Measurements from ENCODE around the gene LETMD1.
A peak's percentile ranks its signal among the peaks of the same experiment; 100 is the strongest.
"Not testable (repeated sequence)": the region's sequence is repeated elsewhere in the genome, so short reads cannot be mapped to it uniquely, and the experiment has no call there.

The LETMD1 gene

DNA sequence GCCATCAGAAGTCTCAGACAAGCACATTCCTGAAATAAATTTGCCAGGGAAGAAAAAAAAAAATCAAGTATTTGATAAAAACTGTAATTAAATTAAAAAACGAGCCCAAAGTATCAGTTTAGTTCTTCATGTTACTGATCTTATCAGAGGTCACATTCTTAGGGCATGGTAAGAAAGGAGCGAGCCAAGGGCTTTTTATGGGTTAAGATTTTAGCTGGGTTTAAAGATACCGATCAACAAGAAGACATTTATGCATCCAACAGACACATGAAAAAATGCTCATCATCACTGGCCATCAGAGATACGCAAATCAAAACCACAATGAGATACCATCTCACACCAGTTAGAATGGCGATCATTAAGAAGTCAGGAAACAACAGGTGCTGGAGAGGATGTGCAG, 30.2 kb downstream of the LETMD1 start:
- not testable (repeated sequence) for DNase-seq

DNA sequence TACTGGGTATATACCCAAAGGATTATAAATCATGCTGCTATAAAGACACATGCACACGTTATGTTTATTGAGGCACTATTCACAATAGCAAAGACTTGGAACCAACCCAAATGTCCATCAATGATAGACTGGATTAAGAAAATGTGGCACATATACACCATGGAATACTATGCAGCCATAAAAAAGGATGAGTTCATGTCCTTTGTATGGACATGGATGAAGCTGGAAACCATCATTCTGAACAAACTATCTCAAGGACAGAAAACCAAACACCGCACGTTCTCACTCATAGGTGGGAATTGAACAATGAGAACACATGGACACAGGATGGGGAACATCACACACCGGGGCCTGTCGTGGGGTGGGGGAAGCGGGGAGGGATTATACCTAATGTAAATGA, 30.7 kb downstream of the LETMD1 start:
- not testable (repeated sequence) for DNase-seq

DNA sequence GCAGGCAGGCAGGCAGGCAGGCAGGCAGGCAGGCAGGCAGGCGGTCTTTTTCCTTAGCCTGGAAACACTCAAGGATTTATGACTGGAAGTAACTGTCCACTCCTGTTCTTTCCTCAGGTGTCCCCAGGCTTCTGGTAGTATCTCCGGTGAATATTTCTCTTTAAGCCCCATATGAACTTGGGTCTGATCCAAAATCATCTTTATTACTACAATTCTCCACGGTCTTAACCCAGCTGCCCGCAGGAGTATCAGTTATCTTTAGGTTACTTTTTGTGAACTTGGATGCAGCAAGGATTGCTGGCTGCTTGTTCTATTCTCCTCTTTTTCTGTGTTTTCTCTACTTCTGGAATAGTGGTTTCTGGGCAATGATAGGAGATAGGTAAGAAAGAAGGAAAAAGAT, 32.0 kb downstream of the LETMD1 start:
- no peak for DNase-seq

DNA sequence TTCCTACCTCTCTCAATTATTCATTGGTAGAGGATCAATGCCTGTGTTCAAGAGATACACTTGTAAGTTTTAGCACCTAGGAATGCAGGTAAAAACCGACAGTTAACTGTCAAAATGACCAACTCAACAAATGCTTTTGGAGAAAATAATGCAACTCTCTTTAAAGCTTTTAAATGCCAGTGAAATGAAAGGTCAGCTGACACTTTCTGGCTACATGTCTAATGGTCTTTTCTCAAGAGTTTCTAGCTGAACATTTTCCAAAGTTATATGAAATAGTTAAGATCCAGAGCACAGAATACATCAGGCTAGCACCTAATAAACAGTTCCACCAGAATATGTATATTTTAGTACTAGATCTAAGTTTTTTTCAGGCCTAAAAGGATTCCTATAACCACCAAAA, 33.3 kb downstream of the LETMD1 start:
- DNase-seq, result no peak

DNA sequence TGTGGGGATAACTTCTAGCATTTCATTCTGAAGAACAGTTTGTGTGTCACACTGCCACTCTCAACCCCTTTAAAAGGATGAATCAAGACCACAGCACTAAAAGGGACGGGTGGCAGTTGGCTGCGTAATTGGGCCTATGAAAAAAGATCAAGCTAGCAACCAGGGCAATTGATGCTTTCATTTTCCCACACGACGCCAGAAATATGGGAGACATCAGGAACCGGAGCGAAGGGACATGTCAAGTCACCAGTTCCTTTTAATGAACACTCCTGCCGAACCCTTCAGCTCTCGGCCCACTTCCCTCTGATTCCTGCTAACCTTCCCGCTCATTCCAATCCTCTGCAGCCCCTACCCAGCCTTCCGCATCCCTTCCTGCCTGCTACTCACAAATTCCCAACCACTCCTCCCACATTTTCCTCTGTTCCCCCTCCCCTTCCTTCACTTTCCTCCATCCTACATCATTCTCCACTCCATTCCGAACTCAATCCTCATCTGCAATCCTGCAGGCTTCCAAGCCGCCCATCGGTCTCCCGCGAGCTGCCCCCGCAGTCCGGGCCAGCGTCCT, 34.5 kb downstream of the LETMD1 start:
- no peak for DNase-seq

DNA sequence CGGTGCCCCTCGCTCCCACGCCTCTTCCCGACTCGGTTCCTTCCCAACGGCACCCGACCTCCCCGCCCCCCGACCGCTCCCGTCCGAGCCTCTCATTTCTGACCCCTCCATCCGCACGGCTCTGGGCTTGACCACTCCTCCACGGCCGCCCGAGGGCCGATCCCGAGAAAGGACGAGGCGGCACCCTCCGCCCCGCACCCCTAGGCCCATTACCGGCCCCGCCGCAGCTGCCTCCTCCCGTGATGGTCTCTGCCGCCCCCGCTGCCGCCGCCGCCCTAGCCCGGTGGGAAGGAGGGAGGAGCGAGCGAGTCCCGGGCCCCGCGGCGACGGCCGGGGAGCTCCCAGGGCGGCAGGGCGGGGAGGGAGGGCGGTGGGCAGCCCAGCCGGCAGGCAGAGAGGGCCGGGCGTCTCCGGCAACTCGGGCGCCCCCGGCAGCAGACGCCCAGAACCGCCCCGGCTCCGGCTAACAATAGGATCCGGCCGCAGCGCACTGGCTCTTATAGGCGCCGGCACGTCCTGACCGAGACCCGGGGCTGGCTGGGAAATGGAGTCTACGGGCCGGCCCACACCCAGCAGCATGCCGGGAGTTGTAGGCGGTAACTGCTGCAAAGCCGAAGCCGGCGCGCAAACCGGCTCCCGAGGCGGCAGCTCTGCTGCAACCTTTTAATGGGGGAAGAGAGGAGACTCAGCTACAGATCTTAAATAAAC, 35.2 kb downstream of the LETMD1 start, which contains the start of gene CSRNP2:
Gene CSRNP2 (minus strand): TSS at position 471 of the 708 bp plus-strand sequence. CDS start 7,035 bp downstream, outside the sequence.
- peak; percentile 70 for DNase-seq

DNA sequence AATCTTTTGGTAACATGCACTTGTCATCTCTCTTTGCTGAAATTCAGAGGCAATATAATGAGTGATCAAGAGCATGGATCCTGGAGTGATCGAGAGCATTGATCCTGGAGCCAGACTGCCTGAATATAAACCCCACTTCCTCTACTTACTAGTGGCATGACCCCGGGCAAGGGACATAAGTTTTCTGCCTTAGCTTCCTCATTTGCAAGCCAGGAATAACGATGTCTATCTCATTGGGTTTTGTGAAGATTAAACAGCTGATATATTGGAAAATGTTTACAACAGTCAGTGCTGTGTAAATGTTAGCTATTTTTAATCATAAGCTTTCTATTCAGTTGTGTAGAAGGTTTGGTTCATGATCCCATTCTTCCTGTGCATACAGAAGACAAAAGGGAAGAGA, 37.6 kb downstream of the LETMD1 start:
- DNase-seq, result no peak

DNA sequence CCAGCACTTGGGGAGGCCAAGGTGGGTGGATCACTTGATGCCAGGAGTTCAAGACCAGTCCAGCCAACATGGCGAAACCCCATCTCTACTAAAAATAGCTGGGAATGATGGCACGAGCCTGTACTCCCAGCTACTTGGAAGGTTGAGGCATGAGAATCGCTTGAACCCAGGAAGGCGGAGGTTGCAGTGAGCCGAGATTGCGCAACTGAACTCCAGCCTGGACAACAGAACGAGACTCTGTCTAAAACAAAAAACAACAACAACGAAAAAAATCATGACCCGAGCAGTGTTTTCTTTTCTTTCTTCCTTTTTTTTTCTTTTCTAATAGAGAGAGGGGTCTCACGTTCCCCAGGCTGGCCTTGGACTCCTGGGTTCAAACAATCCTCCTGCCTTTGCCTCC, 38.8 kb downstream of the LETMD1 start:
- DNase-seq, result no peak

DNA sequence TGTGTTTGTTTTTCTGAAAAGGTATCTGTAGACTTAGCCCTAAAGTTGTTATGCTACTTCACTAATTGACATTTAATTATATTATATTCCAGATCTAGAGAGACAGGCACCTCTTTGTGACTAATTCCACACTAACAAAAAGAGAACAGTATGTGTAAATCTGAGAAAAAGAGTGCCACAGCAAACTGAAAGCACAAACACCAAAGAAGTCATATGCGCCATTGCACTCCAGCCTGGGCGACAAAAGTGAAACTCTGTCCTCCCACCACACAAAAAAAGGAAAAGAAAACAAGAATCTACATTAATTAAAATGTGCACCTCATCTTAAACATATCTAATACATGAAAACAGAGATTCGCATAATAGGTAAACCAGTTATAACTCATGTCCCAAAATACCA, 39.7 kb downstream of the LETMD1 start:
- no peak for DNase-seq

DNA sequence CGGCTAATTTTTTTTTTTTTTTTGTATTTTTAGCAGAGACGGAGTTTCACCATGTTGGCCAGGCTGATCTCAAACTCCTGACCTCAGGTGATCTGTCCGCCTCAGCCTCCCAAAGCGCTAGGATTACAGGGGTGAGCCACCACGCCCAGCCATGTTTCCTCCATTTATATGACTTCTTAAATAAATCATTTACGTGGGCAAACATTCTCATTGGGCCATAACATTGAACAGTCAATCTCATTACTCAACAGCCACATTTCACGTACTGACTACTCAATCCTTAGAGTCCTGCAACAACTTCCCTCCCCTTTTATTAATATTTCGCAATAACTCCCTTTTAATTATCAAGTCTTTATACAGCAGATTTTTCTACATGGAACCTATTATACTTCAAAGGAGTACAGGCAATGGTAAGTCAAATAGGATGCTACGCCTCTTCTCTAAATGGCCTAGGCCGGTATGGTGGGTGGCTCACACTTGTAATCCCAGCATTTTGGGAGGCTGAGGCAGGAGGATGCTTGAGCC, 42.6 kb downstream of the LETMD1 start:
- DNase-seq, result no peak

DNA sequence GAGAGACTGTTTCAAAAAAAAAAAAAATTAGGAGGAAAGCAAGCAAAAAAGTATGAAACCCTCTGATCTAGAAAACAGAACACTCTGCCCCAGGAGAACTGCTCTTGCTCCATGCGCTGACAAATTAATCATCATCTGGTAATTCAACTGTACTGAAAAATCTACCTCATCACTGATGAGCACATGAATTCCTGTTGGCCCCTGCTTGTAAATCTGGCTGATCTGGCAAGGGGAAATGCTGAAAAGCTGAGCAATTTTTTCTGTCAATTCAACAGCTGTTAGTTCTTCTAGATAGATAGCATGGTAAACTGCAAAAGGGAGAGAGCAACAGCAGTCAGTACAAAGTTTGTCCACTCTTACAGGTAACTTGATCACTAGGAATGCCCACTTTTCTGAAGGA, 50.5 kb downstream of the LETMD1 start:
- DNase-seq, result no peak

DNA sequence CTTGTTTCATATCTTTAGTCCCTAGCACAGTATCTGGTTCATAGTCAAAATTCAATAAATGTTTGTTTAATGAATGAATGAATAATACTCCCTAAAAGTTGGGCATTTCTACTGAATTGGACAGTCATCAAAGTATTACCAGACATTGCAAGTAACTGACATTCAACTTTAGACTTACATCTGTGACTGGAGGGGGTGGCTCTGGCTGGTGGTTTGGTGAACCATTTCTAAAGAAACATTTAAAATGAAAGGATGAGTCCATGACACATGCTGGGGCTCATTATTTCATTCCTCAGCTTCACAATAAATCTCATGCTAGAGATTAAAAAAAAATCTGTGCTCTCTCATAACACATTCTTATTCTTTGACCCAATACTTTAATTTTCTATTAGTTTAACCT, 55.9 kb downstream of the LETMD1 start:
- no peak for DNase-seq

DNA sequence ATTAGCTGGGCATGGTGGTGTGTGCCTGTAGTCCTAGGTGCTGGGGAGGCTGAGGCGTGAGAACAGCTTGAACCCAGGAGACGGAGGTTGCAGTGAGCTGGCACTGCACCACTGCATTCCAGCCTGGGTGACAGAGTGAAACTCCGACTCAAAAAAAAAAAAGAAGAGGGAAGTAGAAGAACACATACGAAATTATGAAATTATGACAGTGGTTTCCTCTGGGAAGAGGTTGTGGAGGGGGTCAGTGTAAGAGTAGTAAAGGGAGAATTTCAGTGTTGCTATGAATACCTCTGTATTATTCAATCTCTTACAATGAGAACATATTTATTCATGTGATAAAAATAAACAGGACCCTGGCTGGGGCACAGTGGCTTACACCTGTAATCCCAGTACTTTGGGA, 60.0 kb downstream of the LETMD1 start:
- DNase-seq, result no peak
